ENCODE results near the gene NEUROD4.

The NEUROD4 gene

GRCh38 chr12:55049676-55050075 is 29.9 kb downstream of the NEUROD4 start:
- no peak for DNase-seq (ENCODE audit: low read depth, low spot score)
- H3K4me3 ChIP-seq (ENCODE audit: low read length), result no peak overlapping the region

DNA sequence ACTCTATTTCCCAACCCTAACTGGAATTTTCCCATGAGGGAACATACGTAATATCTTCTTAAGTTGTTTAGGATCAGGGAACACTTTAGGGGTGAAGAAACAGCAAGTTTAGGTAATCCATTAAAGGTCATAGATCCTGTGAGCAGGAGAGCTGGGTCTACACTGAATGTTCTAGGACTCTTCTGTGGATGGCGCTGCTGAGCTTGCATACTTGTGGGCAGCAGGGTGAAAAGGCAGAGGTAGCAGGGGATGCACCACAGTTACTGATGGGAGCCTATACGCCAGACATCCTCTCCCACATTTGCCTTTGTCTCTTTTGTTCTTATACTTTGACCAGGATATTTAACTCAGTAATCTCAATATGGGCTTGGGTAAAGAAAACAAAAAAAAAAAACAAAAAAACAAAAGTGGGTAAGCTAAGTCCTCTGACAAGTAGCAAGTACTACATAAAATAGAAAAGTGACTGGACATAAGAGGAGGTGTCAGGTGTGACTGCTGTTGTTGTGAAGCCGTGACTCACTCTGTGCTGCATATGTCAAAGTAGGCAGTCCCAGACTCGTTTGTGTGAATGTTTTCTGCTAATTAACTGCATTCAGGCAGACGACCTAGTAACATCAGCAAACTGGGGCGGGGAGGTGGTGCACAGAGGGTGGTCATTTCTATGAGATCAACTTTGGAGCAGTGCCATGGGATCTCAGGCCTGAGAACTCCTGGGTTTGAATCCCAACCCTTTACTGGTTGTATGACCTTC is 31.6 kb downstream of the NEUROD4 start:
- H3K4me3 ChIP-seq (ENCODE audit: low read length), result no peak overlapping the region
- DNase-seq (ENCODE audit: low read depth, low spot score), result no peak

DNA sequence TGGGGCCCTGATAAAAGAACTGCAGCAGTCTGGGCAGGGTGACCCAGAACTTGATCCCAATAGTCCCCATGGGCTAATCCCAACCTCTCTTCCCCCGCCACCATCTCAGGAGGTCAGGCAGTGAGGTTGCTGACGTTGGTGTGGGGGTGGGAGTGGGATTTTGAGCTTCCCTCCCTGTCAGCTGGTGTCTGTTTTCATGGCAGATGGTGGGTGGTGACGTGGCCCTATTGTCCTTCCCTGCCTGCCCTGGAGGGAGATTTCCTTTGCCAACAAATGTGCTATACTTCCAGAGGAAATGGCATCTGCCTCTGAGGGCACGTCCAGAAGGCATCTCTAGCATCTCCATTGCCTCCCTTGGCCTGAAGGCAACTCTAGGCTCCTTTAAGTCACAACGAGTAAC is 37.7 kb downstream of the NEUROD4 start:
- no peak for DNase-seq (ENCODE audit: low read depth, low spot score)
- H3K4me3 ChIP-seq (ENCODE audit: low read length), result no peak overlapping the region

DNA sequence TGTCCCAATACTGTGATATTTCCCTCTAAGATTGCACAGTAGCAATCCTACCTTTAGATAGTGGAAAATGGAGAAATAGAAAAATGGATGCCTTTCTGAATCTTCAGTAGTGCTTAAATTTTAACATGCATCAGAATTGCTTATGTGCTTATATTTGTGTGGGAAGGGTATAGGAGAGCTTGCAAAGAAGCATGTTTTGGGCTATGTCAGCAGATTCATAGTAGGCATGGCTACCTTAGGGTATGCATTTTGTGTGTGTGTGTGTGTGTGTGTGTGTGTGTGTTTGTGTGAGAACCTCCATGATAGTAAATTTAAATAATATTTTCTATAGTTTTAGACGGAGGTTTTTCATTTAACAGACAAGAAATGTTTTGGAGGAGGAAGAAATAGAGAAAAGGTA is 38.3 kb downstream of the NEUROD4 start:
- no peak overlapping the region for H3K4me3 ChIP-seq (ENCODE audit: low read length)
- DNase-seq (ENCODE audit: low read depth, low spot score), result no peak

DNA sequence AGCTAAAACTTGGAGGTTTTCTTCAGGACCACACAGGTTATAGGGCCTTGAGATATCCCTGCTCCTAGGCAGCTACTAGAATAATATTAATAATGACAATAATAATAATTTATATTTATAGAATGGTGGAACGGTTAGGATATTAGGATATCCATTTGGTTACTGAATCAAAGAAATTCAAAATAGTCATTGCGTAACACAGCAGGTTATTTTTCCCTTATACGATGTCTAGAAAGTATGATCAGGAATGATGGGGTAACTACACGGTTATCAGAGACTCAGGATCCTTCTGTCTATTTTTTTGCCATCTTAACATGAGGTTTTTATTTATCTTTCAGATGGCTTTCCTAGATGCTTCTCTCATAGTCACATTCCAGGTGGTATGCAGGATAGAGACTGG is 39.0 kb downstream of the NEUROD4 start:
- H3K4me3 ChIP-seq (ENCODE audit: low read length), result no peak overlapping the region
- DNase-seq (ENCODE audit: low read depth, low spot score), result no peak

- DNase-seq (ENCODE audit: low read depth, low spot score), result no peak
Measured at GRCh38 chr12:55060470-55060869, 40.7 kb downstream of the NEUROD4 start.

GRCh38 chr12:55061024-55061423 is 41.2 kb downstream of the NEUROD4 start:
- H3K4me3 ChIP-seq (ENCODE audit: low read length), result no peak overlapping the region

More at GRCh38 chr12:55060470-55060869, 40.7 kb downstream of the NEUROD4 start:
- no peak overlapping the region for H3K4me3 ChIP-seq (ENCODE audit: low read length)

DNA sequence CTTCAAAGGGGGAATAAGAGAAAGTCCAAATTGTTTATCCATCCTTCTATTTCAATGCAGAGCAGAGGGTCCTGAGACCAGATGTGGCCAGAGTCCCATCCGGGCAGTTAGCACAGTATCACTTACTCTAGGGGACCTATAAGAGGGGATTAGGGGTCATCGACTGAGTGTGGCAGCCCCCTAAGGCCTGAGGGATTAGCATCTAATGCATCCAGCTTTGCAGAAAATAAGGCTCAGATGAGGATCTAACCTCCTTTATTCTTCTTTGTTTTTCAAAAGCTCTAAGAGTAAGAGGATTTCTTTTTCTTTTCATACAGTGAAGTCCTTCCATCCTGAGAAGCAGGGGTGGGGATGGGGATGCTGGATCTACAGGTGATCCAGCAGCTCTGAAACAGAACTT is 43.5 kb downstream of the NEUROD4 start:
- no peak overlapping the region for H3K4me3 ChIP-seq (ENCODE audit: low read length)
- DNase-seq (ENCODE audit: low read depth, low spot score), result no peak

More at GRCh38 chr12:55061024-55061423, 41.2 kb downstream of the NEUROD4 start:
- DNase-seq (ENCODE audit: low read depth, low spot score), result no peak

GRCh38 chr12:55065535-55065934 is 45.8 kb downstream of the NEUROD4 start:
- no peak for DNase-seq (ENCODE audit: low read depth, low spot score)
- H3K4me3 ChIP-seq (ENCODE audit: low read length), result no peak overlapping the region

- no peak for DNase-seq (ENCODE audit: low read depth, low spot score)
- no peak overlapping the region for H3K4me3 ChIP-seq (ENCODE audit: low read length)
Measured at GRCh38 chr12:55067701-55068100, 47.9 kb downstream of the NEUROD4 start.

DNA sequence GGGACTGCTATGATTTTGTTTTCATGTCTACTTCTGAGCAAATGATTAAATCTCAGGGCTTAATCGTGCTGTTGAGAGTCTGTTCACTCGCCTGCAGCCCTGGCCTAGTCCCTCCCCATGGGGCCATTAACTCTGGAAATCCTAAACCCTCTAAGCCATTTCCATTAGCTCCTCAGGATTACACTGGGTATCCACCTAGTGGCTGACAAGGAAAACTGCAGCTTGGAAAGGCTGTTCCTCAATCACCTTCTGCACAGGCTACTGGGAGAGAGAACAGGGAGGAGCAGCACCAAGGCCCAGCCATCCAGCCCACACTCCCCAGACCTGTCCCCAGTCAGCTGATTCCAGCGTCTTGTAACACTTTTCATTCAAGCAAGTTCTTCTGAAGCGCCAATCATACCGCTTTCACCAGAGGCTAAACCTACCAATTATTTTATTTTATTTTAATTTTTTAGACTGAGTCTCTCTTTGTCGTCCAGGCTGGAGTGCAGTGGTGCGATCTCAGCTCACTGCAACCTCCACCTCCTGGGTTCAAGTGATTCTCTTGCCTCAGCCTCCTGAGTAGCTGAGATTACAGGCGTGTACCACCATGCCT is 48.7 kb downstream of the NEUROD4 start:
- H3K4me3 ChIP-seq (ENCODE audit: low read length), result no peak overlapping the region
- DNase-seq (ENCODE audit: low read depth, low spot score), result peak; percentile 42

GRCh38 chr12:55072083-55072482 is 52.3 kb downstream of the NEUROD4 start:
- DNase-seq (ENCODE audit: low read depth, low spot score), result peak; percentile 54
- H3K4me3 ChIP-seq (ENCODE audit: low read length), result no peak overlapping the region

GRCh38 chr12:55073043-55074022 is 53.6 kb downstream of the NEUROD4 start:
- DNase-seq (ENCODE audit: low read depth, low spot score), result peak; percentile 79
- H3K4me3 ChIP-seq (ENCODE audit: low read length), result no peak overlapping the region

DNA sequence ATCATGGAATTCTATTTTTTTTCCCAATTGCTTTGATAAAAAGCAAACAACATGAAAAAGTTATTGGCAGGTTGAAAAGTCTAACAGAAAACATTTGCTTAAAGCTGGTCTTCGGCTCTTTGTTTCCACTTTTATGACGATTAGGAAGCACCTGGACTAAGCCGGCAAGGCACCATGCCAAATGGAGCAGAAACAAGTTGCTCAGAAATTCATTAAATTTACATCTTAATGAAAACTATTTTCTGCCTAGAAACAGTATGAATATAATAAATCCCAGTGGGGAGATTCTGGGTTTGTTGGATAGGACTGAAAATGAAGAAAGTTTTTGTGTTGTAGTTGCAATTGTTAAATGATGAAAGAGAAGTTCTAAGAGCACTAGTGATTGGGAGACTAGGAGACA is 55.0 kb downstream of the NEUROD4 start:
- no peak overlapping the region for H3K4me3 ChIP-seq (ENCODE audit: low read length)
- DNase-seq (ENCODE audit: low read depth, low spot score), result no peak

Data from Jurkat, Clone E6-1 (cell line).